ENCODE results near the gene WDR86.
A peak's percentile ranks its signal among the peaks of the same experiment; 100 is the strongest.

Gene WDR86

GRCh38 chr7:151409667-151410404, at the start of gene WDR86:
Gene WDR86 (minus strand): TSS chr7:151410038. CDS start chr7:151409589, 449 bp downstream.
- H3K27ac ChIP-seq (ENCODE audit: low read depth, low read length) = no peak within 1 kb of the TSS
- H3K36me3 ChIP-seq (ENCODE audit: control insufficient read depth, low read length) = no peaks in the 10 kb centered on the region
- no peaks in the 10 kb centered on the region for H4K20me1 ChIP-seq (ENCODE audit: control insufficient read depth, insufficient read depth, low read depth, low read length)
- H3K4me2 ChIP-seq (ENCODE audit: low read length) = peak within 1 kb of the TSS; percentile 43
- no peaks in the 10 kb centered on the region for H3K9me2 ChIP-seq (replicated peaks; ENCODE audit: control insufficient read depth, low read length)
- peaks cover 39% of the 10 kb centered on the region for H3K27me3 ChIP-seq (ENCODE audit: control insufficient read depth, low read length)
- no peaks in the 10 kb centered on the region for H3K9me3 ChIP-seq (ENCODE audit: control insufficient read depth, insufficient read depth, low read length)
- no peaks in the 10 kb centered on the region for H3K79me2 ChIP-seq (ENCODE audit: control insufficient read depth, low read length)
- TF ChIP-seq CTCF (IDR thresholded peaks at IDR 0.05; ENCODE audit: low read depth, low read length, poor library complexity, severe bottlenecking) = no peak
- no peak for TF ChIP-seq EZH2phosphoT487 (IDR thresholded peaks at IDR 0.05; ENCODE audit: borderline replicate concordance, low read length)
- H3F3A ChIP-seq (ENCODE audit: control insufficient read depth, insufficient read depth) = no peaks in the 10 kb centered on the region
- no peak within 1 kb of the TSS for H3K4me3 ChIP-seq (ENCODE audit: low read length)
- H3K4me1 ChIP-seq (ENCODE audit: control insufficient read depth, low read length) = peaks cover 9% of the 10 kb centered on the region

GRCh38 chr7:151457534-151457933, 47.7 kb upstream of the WDR86 start:
- peaks cover 6% of the 10 kb centered on the region for H3K9me3 ChIP-seq (ENCODE audit: control insufficient read depth, insufficient read depth, low read length)
- H3F3A ChIP-seq (ENCODE audit: control insufficient read depth, insufficient read depth) = no peaks in the 10 kb centered on the region
- H3K4me2 ChIP-seq (ENCODE audit: low read length) = no peak overlapping the region
- no peaks in the 10 kb centered on the region for H3K79me2 ChIP-seq (ENCODE audit: control insufficient read depth, low read length)
- no peaks in the 10 kb centered on the region for H4K20me1 ChIP-seq (ENCODE audit: control insufficient read depth, insufficient read depth, low read depth, low read length)
- H3K27ac ChIP-seq (ENCODE audit: low read depth, low read length) = no peak overlapping the region
- H3K4me3 ChIP-seq (ENCODE audit: low read length) = no peak overlapping the region
- no peaks in the 10 kb centered on the region for H3K27me3 ChIP-seq (ENCODE audit: control insufficient read depth, low read length)
- no peaks in the 10 kb centered on the region for H3K4me1 ChIP-seq (ENCODE audit: control insufficient read depth, low read length)
- no peaks in the 10 kb centered on the region for H3K36me3 ChIP-seq (ENCODE audit: control insufficient read depth, low read length)
- TF ChIP-seq EZH2phosphoT487 (IDR thresholded peaks at IDR 0.05; ENCODE audit: borderline replicate concordance, low read length) (no peak), CTCF (IDR thresholded peaks at IDR 0.05; ENCODE audit: low read depth, low read length, poor library complexity, severe bottlenecking) (no peak)
- H3K9me2 ChIP-seq (replicated peaks; ENCODE audit: control insufficient read depth, low read length) = no peaks in the 10 kb centered on the region

- no peaks in the 10 kb centered on the region for H3K27me3 ChIP-seq (ENCODE audit: control insufficient read depth, low read length)
- H3K4me2 ChIP-seq (ENCODE audit: low read length) = no peak overlapping the region
- no peak overlapping the region for H3K27ac ChIP-seq (ENCODE audit: low read depth, low read length)
Measured at GRCh38 chr7:151456782-151457181, 46.9 kb upstream of the WDR86 start.

More at GRCh38 chr7:151456782-151457181, 46.9 kb upstream of the WDR86 start:
- Histone ChIP-seq H3F3A (ENCODE audit: control insufficient read depth, insufficient read depth) (no peaks in the 10 kb centered on the region), H3K79me2 (ENCODE audit: control insufficient read depth, low read length) (no peaks in the 10 kb centered on the region), H3K9me2 (replicated peaks; ENCODE audit: control insufficient read depth, low read length) (no peaks in the 10 kb centered on the region), H4K20me1 (ENCODE audit: control insufficient read depth, insufficient read depth, low read depth, low read length) (no peaks in the 10 kb centered on the region), H3K9me3 (ENCODE audit: control insufficient read depth, insufficient read depth, low read length) (no peaks in the 10 kb centered on the region; the same call in 1 of the 2 replicates), H3K4me1 (ENCODE audit: control insufficient read depth, low read length) (no peaks in the 10 kb centered on the region), H3K36me3 (ENCODE audit: control insufficient read depth, low read length) (no peaks in the 10 kb centered on the region), H3K4me3 (ENCODE audit: low read length) (no peak overlapping the region)
- no peak for TF ChIP-seq EZH2phosphoT487 (IDR thresholded peaks at IDR 0.05; ENCODE audit: borderline replicate concordance, low read length)
- no peak for TF ChIP-seq CTCF (IDR thresholded peaks at IDR 0.05; ENCODE audit: low read depth, low read length, poor library complexity, severe bottlenecking)

Measured in DOHH2 (cell line).